ENCODE measurements around the gene GRIN2C.

GRIN2C gene

DNA sequence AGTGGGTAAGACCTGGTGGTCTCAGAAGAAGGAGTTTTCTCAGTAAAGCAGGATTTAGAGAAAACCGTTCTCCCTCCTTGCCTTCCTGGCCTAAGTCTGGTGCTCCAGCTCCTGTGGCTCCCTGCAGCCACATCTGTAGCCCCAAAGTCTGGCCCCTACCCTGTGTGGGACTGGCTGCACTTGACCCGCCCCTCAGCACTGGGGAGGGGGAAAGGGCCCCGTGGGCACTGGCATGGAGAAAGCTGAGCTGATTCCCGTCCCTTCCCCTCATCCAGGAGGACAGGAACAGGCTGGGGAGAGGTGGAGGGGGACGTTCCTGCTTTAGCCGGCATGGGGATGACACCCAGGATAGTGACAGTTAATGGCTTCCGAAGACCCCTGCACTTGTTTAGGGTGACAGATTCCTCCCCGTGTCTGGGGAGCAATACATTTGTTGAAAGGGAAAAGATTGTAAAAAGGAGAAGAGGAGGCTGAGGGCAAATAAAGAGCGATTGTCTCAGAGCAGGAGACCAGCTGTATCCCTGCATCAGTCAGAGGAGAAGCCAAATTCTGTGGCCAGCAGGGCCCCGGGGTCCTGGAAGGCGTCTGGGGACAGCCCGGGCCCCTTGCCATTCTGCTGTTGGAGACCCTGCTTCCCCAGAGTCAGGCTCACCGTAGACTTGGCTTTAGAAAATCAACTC is 37.9 kb downstream of the GRIN2C start:
- DNase-seq (ENCODE audit: low spot score), result no peak

DNA sequence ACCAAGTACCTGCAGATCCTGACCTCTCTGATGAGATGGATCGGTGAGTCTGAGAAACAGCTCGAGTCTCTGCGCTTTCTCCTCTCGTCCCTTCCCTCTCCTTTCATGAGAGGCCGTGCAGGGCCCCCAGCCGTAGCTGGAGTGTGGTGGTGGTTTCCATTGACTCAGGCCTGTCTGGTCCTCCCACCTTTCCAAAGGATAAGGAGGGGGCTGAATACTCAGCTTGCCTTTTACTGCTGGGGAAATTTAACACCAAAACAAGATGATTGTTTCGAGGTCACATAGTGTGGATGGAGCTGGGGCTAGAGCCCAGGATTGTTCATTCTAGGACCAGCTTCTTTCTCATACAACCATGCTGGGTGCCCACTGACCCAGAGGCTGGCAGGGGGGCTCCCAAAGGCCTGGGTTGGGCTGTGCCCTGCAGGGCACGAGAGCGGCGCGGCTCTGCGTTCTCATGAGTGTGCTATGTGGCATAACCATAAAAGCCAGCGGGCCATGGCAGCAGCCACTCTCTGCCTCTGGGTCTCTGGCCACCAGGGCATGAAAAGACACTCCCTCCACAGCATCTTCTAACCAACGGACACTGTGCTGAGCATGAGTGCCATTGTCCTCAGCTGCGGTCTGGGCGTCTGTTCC is 39.8 kb downstream of the GRIN2C start:
- no peak for DNase-seq (ENCODE audit: low spot score)

DNA sequence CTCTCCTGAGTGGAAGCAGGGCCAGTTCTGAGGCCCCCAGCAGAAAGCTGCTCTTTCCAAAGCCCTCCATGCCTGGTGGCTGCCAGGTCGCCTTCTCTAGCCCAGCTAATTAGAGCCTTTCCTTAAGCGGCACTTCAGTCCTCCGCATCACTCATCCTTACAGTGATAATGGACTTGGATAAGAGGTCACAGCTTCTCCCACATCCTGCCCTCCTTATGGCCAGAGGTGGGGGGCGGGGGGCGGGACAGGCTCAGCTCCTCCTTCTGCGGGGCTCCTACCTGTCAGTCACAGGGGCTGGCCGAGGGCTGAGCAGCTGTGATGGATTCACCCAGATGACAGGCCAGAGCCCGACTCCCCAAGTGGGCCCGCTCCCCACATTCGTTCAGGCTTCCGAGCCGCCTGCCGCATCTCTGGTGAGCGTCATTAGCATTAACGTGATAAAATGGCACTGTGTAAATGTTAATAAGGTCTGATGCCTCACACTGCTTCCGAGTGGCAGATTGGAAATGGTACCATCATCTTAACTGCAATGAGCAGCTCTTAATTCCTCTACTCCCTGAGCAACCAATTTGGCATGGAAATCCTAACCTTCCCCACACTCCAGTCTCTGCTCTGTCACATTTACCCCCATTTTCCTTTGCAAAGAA is 41.3 kb downstream of the GRIN2C start:
- no peak for DNase-seq (ENCODE audit: low spot score)

DNA sequence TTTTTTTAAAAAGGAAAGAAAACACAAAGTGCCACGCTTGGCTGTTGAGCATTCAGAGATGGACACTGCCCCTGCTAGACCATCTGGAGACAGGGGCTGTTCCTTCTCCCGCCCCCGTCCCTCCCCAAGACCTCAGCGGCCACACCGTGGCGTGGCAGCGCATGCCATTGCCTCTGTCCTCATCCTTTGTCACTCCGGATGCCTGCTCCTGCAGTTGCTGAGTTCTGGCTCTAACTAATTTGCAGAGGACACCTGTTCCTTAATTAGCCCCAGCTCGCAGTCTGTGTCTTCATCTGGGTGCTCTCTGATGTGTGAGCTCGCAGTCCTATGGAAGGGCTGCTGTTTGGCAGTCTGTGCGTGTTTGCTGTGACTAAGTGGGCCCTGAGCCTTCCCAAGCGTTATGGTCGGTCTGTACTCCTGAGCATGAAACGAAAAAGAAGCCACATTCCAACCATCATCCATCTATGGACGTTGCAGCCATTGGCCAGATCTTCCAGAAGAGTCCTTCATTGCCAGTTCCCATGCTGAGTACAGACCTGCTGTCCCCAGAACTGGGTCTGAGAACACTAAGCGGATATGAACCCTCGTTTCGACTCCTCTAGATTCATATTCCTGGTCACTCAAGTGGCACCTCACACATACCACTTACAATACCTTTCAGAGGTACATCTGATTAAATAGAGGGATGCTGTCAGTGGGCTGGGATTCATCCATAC is 42.6 kb downstream of the GRIN2C start:
- no peak for DNase-seq (ENCODE audit: low spot score)

DNA sequence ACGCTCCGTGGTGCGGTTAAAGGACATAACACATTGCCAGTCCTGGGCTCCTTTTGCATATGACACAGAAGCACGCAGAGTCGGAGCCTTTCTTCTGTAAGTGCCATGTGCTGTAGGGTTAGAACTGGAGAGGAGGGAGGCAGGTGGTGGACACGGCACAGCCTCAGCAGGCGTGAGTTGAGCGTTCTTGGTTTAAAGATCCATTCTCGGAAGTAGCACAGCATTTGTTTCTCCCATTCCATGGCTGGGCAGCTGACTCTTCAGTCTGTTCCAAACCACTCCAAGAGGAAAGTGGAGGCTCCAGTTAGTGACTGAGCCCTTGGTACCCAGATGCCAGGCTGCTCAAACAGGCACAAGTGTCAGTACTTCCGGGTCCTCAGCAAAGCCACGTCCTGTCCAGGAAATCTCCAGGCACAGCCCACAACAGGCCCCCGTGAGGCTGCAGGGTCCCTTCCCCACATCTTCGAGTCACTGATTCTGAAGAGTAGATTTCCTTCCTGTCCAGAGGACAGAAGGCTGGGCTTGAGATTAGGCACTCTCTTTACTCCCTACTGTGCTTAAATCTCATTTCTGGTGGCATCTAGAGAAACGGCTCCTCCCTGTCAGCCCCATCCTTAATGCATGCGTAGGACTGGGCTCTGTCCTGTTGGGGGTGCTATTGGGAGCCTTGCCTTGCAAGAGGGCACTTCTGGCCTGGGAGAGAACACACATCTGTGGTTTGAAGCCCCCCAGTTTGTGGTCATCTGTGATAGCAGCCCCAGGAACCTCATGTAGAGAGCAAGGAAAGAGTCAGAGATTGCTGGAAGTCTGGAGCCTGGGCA is 43.9 kb downstream of the GRIN2C start:
- DNase-seq (ENCODE audit: low spot score), result peak; percentile 92

DNA sequence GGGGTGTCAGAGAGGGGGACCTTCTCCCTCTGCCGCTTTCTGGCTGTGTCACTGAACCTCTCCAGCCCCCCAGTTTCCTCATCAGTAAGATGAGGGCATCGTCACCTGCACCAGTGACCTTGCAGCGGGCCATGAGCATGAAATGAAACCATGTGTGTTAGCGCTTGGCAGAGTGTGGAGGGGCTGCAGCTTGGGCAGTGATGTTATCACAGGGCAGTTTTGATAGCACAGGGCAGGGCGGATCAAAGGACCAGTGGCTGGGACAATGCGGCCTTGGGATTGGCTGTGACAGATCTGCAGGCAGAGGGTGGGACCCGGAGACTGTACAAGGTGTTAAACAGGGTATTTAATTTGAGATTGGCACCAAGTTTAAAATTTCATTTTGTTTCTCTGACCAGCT is 44.6 kb downstream of the GRIN2C start:
- DNase-seq (ENCODE audit: low spot score), result no peak

DNA sequence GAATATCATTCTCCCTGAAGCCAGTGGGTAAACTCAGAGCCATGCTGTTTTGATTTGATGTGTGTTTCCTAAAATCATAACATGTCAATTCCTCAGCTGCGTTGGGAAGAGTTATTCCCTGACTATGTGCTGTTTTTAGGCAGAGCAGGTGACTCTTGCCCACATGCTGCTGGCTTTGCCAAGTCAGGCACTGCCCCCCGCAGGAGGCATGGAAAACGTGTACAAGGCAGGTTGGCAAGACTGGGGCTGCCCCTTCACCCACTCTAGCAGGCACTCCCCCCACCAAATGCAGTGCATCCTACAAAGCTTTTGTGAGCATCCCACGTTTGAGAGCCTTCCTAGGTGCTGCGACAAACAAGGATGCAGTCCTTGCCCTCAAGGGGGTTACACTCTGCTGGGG is 45.2 kb downstream of the GRIN2C start:
- DNase-seq (ENCODE audit: low spot score), result no peak

DNA sequence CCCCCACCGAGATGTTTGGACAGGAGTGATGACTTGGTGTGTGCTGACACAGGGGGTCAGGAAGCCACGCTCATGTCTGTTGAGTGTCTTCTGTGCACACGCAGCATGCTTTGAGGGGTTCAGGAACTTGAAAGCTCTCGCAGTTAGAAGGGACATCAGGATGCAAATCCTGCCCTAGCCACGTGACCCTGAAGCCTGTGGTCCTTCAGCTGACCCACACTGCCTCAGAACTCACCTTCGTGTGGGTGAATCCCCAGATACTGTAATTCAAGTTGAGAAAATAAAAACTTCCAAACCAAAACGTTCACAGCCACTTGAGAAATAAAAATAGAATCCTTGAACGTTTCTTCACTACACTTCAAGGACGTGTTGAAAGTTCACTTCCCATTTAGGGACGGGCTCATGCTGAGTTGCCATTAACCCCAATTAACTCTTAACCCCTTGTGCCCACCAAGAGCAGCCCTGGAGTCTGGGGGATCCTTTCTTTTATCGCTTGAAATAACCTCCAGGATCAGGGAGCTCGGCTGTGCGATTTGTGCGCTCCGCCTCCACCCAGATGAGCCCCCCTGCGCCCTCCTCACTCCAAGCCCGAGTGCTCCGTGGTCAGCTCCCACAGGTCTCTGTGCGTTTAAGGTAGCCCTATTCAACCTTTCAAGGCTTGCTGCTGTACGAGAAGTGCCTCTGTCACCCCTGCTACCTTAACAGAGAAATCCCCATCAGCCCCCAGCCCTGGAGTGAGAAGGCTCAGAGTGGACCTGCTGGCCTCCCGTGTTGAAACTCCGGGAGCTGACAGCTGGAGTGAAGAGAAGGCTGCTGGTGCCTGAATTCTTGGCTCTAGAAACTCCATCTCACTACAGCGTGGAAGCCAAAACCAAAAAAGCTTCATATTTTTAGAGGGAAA is 47.3 kb downstream of the GRIN2C start:
- DNase-seq (ENCODE audit: low spot score), result no peak

DNA sequence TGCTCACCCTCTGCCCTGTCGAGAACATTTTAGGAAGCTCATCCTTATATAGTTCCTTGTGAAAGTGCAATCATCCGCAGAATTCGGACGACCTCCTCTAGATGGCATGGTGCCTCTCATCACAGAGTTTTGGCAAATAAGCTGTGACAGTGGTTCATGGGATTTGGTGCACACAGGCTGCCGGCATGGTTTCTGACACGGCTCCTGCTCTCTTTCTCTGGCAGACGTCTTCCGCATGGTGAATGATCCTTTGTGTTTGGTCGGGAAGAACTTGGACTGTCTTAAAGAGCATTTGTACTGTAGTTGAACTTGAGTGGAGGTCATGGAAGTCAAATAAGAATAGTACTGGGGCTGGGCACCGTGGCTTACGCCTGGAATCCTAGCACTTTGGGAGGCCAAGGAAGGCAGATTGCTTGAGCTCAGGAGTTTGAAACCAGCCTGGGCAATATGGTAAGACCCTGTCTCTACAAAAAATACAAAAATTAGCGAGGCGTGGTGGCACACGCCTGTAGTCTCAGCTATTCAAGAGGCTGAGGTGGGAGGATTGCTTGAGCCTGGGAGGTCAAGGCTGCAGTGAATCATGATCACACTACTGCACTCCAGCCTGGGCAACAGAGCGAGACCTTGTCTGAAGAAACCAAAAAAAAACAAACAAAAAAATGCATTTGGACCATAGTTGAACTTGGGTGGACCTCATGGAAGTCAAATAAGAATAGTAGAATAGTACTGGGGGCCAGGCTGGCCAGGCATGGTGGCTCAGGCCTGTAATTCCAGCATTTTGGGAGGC is 48.8 kb downstream of the GRIN2C start:
- no peak for DNase-seq (ENCODE audit: low spot score)

DNA sequence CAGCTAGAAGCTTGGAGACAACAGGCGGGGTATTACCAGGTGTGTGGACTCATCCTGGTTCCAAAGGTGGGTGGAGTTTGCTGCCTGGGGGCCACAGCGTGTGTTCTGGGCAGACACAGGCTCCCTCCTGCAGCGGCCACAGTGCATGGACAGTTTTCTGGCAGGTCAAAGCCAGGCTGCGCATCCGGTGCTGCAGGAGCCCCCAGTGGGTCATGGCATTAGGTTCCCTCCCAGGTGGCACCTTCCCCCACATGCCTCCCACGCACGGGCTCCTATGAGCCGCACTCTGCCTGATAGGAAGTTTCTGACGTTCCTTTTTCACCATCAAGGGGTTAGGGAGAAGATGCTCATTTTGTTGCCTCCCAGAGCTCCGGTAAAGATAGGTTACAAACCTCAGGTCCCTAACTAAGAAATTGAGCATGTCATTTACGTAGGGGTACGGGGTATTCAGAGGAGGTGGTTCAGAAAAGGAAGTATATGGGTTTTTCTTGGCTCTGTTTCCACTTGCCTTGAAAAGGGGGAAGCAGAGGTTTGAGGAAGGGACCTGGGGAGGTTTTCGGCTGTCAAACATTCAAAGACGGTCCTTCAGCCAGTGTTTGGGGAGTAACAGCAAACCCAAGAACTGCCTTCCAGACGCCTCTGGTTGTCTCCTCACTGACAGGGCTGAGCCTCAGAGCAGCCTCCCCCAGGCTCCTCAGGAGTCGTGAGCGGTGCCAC is 50.8 kb downstream of the GRIN2C start:
- DNase-seq (ENCODE audit: low spot score), result no peak

DNA sequence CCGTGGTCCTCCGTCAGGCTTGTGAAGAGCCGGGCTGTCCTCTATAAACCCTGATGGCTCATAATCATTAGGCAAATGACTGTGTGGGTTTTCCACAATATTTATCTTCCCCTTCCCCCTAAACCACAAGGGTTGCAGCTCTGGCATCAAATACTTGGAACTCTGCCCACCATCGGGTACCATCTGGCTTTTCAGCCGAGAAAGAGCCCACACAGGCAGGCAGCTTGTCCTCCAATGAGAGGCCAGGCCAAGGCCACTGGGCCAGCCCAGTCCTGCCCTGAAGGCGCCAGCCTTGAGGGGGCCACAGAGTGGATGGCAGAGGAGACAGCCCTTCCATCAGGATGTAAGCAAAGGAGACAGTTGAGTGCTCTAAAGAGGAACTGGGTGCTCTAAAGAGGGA is 51.8 kb downstream of the GRIN2C start:
- DNase-seq (ENCODE audit: low spot score), result no peak

DNA sequence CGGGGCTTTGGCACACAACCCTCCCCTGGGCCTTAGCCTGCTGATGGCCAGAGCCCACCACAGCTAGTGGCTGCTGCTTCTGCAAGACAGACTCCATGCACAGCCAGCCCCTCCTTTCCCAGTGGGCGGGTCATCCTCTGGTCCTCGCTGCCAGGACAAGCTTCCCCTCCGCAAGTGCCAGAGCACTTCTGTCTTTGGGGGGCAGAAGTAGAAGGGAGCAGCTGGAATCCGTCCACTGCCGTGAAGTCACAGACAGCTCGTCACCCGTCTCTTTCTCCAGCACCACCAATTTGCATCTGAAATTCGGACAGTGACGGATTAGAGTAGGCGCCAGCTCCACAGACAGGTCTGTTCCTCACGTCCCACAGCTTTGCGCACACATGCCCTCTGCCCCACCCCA is 52.2 kb downstream of the GRIN2C start:
- no peak for DNase-seq (ENCODE audit: low spot score)

DNA sequence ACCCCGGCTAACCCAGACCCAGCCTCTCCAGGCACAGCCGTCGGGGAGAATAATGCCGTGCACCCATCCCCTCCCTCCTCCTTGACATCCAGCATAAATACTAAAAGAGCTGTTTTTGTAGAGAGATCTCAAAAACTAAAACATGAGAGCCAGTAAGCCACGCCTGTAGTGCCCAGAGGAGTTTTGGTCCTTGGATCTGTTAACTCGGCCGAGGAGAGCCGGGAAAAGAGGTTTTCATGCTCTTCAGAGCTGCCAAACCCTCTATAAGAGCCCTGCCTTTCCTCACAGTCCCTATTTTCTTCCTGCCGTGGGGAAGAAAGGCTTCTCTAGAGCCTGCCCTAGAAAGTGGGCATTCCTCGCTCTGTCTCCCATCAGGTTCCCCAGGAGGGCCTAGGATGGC is 53.4 kb downstream of the GRIN2C start:
- DNase-seq (ENCODE audit: low spot score), result no peak

DNA sequence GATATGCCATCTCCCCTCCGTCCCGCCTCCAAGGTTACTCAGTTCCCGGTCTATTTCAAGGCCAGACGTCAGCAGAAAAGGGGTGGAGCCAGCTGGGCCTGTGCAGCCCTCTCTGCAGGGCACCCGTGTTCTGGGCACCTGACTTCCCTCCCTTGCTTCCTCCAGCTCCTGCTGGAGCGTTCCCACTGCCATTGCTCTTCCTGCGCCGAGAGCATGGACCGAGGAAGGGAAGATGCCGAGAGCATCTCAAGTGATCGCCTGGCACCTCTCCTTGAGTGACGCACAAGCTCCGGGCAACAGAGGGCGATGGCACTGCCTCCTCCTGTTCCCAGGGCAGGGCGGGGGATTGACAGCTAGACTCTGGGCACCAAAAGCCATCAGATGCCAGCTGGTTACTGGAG is 54.1 kb downstream of the GRIN2C start:
- DNase-seq (ENCODE audit: low spot score), result no peak

DNA sequence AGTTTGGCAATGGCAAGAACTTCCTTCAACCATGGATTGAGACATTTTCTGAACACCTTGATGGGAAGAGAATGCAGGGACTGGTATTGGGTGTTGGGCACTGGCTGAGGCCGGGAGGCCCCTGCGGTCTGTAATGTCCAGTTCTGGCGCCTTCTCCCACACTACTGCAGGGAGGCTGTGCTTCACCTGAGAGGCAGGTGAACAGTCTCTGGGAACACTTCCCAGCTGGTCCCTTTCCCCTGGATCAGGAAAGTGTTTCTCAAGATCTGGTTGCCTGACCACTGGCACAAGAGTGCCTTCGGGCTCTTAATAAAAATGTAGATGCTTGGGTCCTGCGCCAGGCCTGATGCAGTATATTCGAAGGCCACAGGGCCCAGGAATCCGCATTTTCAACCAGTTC is 55.0 kb downstream of the GRIN2C start:
- DNase-seq (ENCODE audit: low spot score), result no peak

DNA sequence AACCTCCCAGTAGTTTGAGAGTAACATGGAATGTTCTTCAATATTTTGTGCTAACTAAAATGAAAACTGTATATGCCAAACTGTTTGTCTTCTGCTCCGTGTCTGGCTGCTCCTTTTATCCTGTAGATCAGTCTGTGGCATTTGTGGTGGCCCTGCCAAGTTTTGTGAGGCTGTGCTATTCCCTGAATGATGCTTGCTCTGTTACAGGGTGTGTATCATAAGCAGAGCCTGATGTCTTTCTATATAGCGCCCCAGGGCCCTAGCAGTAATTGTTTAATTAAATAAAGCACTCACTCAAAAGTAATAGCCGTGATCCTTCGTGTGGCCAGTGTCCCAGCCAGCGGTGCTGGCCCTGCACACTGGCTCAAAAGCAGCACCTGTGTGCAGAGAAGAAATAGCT is 55.7 kb downstream of the GRIN2C start:
- no peak for DNase-seq (ENCODE audit: low spot score)

DNA sequence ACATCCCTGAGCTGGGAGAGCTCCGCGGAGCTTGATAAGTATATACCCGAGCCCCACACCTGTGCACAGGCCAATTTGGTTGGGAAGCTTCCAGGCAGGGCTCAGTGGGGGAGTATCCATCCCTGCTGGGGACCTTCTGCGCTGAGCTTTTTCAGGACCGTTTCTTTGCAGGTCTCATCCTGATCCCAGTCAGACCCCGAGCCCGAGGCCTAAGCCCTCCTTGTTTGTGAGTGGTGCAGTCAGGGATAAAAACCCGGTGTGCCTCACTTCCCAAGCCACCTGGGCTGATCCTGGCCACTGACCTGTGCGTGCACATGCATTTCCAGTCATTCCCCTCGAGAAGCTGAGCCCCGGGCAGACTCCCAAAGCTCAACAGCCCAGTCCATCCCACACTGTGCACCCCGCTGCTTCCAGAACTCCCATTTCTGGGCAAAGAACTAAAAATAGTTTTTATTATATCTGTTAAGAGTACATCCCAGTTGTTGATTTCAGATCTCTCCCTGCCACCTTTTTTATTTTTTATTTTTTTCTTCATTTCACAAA is 56.2 kb downstream of the GRIN2C start:
- DNase-seq (ENCODE audit: low spot score), result no peak

DNA sequence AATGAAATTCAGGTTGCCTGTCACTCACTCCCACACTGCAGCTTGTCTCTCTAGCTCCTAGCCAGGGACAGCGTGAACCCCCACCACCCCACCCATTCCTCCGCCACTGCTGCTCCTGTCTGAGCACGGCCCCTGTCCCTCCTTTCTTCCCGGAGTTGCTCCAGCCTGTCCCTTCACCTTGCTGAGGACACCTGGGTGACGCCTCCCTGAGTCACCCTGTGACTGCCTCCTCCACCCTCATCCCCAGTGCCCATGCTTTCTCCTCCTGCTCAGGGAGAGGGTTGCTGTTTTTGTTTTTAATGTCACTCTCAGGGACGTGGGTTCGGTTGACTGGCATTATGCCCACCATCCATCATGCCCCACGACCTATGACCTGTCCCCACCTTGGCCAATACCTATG is 57.8 kb downstream of the GRIN2C start:
- DNase-seq (ENCODE audit: low spot score), result no peak

DNA sequence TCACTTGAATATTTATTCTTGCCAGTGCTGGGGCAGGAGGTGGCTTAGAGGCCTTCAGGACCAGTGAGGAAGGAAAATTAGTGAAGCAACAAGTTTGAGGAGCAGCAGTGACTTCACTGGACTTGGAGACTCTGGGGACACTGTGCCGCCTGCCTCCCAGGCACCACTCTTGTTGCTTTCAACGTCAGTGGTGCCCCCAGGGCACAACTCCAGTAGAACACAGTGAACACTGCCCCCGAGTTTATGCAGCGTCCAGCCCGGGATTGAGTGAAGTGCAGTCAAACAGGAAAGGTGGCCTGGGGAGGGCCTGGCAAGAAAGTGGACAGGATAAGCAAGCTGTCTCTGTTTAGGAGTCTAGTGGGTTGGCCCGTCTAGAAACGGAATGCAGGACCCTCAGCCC is 59.2 kb downstream of the GRIN2C start:
- no peak for DNase-seq (ENCODE audit: low spot score)
